Left lung (tissue), 10 donors: Measurements from ENCODE around the gene FNDC3B. TPM values are rescaled to one million over a fixed set of nuclear protein-coding genes. Genes with fewer than 3 reads are reported as not detected.

Source experiments
- ATAC-seq: fragments of 200-7000 bp; cut with Tn5 transposase; one replicate; pipeline ENCODE4 v1.9.1; 2020; ENCODE audit warnings: moderate library complexity
- DNase-seq, 4 donors: peaks; one replicate each; pipeline ENCODE4 v3.0.0-alpha.2; 2013 to 2020
- H3K27ac ChIP-seq, 2 donors: fragments of 200-600 bp; sonication (generic) in 1 of 2; one replicate each; pipeline versions ENCODE4 v1.5.0 to v1.8.0; 2020 to 2021
- H3K27me3 ChIP-seq, 2 donors: fragments of 200-600 bp; sonication (generic) in 1 of 2; one replicate each; pipeline versions ENCODE4 v1.5.0 to v1.8.0; 2020 to 2021
- H3K36me3 ChIP-seq, 2 donors: fragments of 200-600 bp; sonication (generic) in 1 of 2; one replicate each; pipeline versions ENCODE4 v1.5.0 to v1.8.0; 2020 to 2021
- H3K4me1 ChIP-seq, 2 donors: fragments of 200-600 bp; one replicate each; pipeline ENCODE4 v1.8.0; 2021
- H3K4me3 ChIP-seq, 2 donors: fragments of 200-600 bp; sonication (generic) in 1 of 2; one replicate each; pipeline versions ENCODE4 v1.5.0 to v1.8.0; 2020 to 2021; ENCODE audit warnings: mild to moderate bottlenecking in 1 of 2
- H3K9me3 ChIP-seq, 2 donors: fragments of 200-600 bp; sonication (generic) in 1 of 2; one replicate each; pipeline versions ENCODE4 v1.5.0 to v1.8.0; 2020 to 2021
- intact Hi-C, 2 donors: fragments of 100-400 bp; cut with DNase I; formaldehyde crosslinking; loops; one replicate each; pipeline versions ENCODE4 v1.11.2 to v1.14.2; 2022
- polyA plus RNA-seq, 6 donors: library from polyadenylated mRNA; unstranded; fragments of 120-200 nt; gene quantifications; one replicate each; pipeline ENCODE4 v1.2.1, GENCODE V29; 2013; ENCODE audit not compliant: insufficient read length in 6 of 6
- total RNA-seq, 2 donors: library from RNA; stranded (reverse); fragmentation: NEBNext Ultra II Directional; extraction: Animal tissue kit (Norgen Biotek cat#: 25700); gene quantifications; one replicate each; pipeline ENCODE4 v1.2.1, GENCODE V29; 2021
- TF ChIP-seq, protein P1 (sequence below), 2 donors: fragments of 200-600 bp; sonication (generic) in 1 of 2; IDR thresholded peaks; one replicate each; pipeline versions ENCODE4 v1.5.0 to v1.8.0; 2021; ENCODE audit warnings: antibody characterized with exemption in 2 of 2
- donor health status: DM: no; HTN: yes; CAD: no.
- donor health status: DM: no; HTN: no; CAD: no.

The FNDC3B gene
- total and polyA plus RNA-seq, 8 donors: 35.2 to 185 (median 42.3) TPM

DNA sequence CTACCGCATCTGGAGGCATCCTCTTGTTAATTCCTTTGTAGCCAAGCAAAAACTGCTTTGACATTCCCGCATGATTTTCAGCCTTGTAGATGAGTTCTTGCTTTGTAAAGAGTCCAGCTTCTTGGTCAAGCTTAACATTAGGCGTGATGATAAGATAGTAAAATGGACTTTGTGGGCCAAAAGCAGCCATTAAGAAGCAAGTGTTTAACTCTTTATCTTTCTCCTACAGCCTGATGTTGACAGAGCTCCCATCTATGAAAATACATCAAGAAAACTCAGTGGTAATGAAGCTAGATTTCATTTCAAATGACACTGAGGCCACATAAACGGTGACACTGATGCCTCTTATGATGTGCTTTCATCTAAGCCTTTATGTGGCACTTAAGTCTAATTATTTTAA lies 33.2 kb downstream of the FNDC3B start:
- Histone ChIP-seq H3K27me3 (no peaks in the 10 kb centered on the region), H3K36me3 (peaks cover 0 to 9% of the 10 kb centered on the region in 2 donors), H3K9me3 (no peaks in the 10 kb centered on the region), H3K27ac (peak overlapping the region in 1 of 2 donors; percentile 79), H3K4me1 (peaks cover 20 to 96% of the 10 kb centered on the region in 2 donors), H3K4me3 (no peak overlapping the region)
- DNase-seq (no peak), ATAC-seq (no peak)
- intact Hi-C loops: no loop called here
- TF ChIP-seq, protein P1, sequence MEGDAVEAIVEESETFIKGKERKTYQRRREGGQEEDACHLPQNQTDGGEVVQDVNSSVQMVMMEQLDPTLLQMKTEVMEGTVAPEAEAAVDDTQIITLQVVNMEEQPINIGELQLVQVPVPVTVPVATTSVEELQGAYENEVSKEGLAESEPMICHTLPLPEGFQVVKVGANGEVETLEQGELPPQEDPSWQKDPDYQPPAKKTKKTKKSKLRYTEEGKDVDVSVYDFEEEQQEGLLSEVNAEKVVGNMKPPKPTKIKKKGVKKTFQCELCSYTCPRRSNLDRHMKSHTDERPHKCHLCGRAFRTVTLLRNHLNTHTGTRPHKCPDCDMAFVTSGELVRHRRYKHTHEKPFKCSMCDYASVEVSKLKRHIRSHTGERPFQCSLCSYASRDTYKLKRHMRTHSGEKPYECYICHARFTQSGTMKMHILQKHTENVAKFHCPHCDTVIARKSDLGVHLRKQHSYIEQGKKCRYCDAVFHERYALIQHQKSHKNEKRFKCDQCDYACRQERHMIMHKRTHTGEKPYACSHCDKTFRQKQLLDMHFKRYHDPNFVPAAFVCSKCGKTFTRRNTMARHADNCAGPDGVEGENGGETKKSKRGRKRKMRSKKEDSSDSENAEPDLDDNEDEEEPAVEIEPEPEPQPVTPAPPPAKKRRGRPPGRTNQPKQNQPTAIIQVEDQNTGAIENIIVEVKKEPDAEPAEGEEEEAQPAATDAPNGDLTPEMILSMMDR (IDR thresholded peaks at IDR 0.05): no peak

DNA sequence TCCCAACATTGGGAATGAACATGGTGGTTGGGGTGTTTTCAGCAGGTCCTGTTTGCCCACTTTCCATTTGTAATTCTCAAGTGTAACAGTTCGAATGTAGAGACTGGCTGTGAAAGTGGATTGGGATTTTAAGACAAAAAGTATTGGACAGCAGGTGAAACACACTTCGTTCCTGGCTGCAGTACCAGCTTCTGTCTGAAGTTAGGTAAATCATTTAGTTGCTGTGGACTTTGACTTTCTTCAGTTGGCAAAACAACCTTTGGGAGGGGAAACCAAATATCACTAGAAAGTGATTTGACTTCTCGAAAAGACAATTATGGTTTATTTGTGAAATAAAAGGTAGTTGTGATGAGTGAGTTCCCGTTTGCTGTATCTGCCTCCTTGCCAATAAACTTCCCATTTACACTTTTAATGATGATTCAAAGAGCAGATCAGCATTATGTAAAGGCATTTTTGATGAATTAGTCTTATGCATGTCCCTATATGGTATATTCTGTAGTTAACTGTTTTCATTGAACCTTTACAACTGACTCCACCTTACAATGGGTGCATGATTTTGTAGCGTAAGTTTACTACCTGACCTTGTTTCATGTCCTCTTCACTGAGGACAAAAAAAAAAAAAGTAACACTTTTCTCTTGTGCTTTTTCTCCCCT lies 34.0 kb downstream of the FNDC3B start:
- DNase-seq (no peak), ATAC-seq (no peak)
- TF ChIP-seq, protein P1 (IDR thresholded peaks at IDR 0.05): no peak
- intact Hi-C loops: no loop called here
- peak overlapping the region in 1 of 2 donors; percentile 79 for H3K27ac ChIP-seq
- H3K36me3 ChIP-seq: peaks cover 0 to 9% of the 10 kb centered on the region in 2 donors
- no peak overlapping the region for H3K4me3 ChIP-seq
- H3K27me3 ChIP-seq: no peaks in the 10 kb centered on the region
- no peaks in the 10 kb centered on the region for H3K9me3 ChIP-seq
- peaks cover 20 to 96% of the 10 kb centered on the region in 2 donors for H3K4me1 ChIP-seq

DNA sequence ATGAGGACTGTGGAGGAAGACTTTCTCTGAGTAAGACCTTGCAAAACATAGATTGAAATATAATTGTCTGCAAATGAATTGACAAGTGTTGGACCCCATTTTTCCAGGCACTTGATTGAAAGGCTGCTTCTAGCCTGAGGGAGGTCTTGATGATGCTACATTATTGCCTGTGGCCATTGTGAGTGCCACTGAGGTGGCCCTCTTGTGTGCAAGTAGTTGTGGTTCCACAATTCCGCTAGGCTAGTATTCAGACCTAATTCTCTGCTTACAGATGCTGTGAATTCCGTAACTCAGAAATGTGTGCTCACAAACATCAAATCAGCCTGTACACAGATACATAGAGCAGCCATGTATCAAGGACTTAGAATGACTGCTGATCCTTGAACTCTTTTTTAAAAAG lies 34.7 kb downstream of the FNDC3B start:
- ATAC-seq: no peak
- intact Hi-C loops: no loop called here
- TF ChIP-seq, protein P1 (IDR thresholded peaks at IDR 0.05): no peak
- Histone ChIP-seq H3K27ac (peak overlapping the region in 1 of 2 donors; percentile 79), H3K4me1 (peaks cover 20 to 91% of the 10 kb centered on the region in 2 donors), H3K4me3 (no peak overlapping the region), H3K9me3 (no peaks in the 10 kb centered on the region), H3K27me3 (no peaks in the 10 kb centered on the region), H3K36me3 (peaks cover 0 to 9% of the 10 kb centered on the region in 2 donors)
- DNase-seq: no peak

DNA sequence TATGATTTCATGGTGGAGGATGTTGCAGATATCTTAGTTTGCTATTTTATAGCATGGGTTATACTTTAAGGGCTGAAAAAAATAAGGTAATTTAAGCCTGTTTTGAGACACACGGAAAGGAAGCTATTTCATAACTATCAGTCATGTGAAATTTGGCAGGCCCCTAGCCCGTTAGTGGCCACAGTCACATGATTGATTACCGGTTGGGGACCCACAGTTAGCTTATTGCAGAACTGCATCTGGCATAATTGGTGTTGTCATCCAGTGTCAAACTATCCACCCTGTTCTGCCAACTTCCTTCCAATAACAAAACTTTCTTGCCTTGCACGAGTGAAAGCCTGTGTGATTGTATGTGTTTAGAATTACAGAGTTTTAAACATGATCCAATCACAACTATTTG lies 35.2 kb downstream of the FNDC3B start:
- no peak for DNase-seq
- peak; percentile 36 for ATAC-seq
- Histone ChIP-seq H3K27ac (peak overlapping the region in 1 of 2 donors; percentile 79), H3K27me3 (no peaks in the 10 kb centered on the region), H3K4me3 (no peak overlapping the region), H3K4me1 (peaks cover 19 to 91% of the 10 kb centered on the region in 2 donors), H3K9me3 (no peaks in the 10 kb centered on the region), H3K36me3 (peaks cover 0 to 9% of the 10 kb centered on the region in 2 donors)
- intact Hi-C loops: no loop called here
- TF ChIP-seq, protein P1 (IDR thresholded peaks at IDR 0.05): no peak

DNA sequence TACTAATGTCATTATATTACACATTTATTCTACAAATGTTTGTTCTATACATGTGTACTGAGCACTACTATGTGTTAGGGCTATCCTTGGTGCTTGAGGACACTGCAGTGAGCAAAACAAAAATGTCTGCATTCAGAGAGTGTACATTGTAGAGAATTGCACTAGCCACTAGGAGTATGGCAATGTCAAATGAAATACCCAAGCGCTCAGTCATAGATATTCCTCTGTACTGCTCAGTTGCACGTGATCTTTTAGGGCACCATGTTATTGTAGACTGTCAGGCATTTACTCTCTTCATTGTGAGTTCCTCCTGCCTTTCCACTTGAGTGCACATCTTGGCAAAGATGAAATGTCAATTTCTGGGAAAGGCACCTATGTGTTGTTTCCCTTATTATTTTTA lies 36.8 kb downstream of the FNDC3B start:
- Histone ChIP-seq H3K27ac (peak overlapping the region in 1 of 2 donors; percentile 79), H3K9me3 (no peaks in the 10 kb centered on the region), H3K4me3 (no peak overlapping the region), H3K4me1 (peaks cover 14 to 83% of the 10 kb centered on the region in 2 donors), H3K27me3 (no peaks in the 10 kb centered on the region), H3K36me3 (peaks cover 0 to 9% of the 10 kb centered on the region in 2 donors)
- ATAC-seq (no peak), DNase-seq (no peak)
- TF ChIP-seq, protein P1 (IDR thresholded peaks at IDR 0.05): no peak
- intact Hi-C loops: no loop called here
